GM12891 (cell line): Measurements from ENCODE around the gene DDX31.

Experiments used
- POLR2A ChIP-seq: IDR thresholded peaks from 2 replicates; pipeline ENCODE4 v1.6.1; 2011; ENCODE audit warnings: low read depth, low read length, control low read depth
- SPI1 ChIP-seq: IDR thresholded peaks from 2 replicates; pipeline ENCODE4 v1.6.1; 2011; ENCODE audit warnings: low read depth, low read length, control low read depth

GRCh38 chr9:132551556-132551955 is 118.2 kb downstream of the DDX31 start:
- TF ChIP-seq POLR2A = no peak
- no peak for TF ChIP-seq SPI1
